ENCODE results near the gene AURKAIP1.

DNA sequence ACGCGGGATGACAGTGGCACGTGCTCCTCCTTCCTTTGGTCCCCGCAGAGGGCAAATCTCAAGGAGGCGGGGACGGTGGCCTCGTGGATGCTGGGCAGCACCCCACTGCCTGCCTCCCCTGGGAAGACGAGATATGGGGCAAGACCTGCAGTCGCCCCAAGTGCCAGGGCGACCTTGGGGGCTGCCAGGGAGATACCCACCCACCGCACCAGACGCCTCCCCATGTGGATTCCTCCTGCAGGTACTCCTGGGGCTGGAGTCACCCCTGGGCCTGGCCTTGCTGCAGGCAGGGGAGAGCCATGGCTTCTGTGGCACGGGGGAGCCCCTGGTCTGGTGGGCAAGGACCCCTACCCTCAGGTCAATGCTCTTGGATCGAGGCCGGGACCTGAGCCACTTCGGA lies 5.9 kb upstream of the AURKAIP1 start:
- TF ChIP-seq, protein P1, sequence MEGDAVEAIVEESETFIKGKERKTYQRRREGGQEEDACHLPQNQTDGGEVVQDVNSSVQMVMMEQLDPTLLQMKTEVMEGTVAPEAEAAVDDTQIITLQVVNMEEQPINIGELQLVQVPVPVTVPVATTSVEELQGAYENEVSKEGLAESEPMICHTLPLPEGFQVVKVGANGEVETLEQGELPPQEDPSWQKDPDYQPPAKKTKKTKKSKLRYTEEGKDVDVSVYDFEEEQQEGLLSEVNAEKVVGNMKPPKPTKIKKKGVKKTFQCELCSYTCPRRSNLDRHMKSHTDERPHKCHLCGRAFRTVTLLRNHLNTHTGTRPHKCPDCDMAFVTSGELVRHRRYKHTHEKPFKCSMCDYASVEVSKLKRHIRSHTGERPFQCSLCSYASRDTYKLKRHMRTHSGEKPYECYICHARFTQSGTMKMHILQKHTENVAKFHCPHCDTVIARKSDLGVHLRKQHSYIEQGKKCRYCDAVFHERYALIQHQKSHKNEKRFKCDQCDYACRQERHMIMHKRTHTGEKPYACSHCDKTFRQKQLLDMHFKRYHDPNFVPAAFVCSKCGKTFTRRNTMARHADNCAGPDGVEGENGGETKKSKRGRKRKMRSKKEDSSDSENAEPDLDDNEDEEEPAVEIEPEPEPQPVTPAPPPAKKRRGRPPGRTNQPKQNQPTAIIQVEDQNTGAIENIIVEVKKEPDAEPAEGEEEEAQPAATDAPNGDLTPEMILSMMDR (IDR thresholded peaks at IDR 0.05; ENCODE audit: borderline replicate concordance, extremely low read depth, low read length, poor library complexity, severe bottlenecking): no peak
- no peak for TF ChIP-seq EZH2 (IDR thresholded peaks at IDR 0.05; ENCODE audit: borderline replicate concordance, low read depth, low read length, severe bottlenecking)
